ENCODE measurements around the gene E4F1. TPM values are rescaled to one million over a fixed set of nuclear protein-coding genes. Genes with fewer than 3 reads are reported as not detected.

Gene E4F1
- total RNA-seq, 3 donors from 2014 or later = 44.3 to 48.7 (median 45.3) TPM

- ATAC-seq (no peak), DNase-seq (no peak)
- Mint-ChIP-seq H3K9me3 (no peaks in the 10 kb centered on the region), H3K36me3 (ENCODE audit: insufficient read depth) (peaks cover 13% of the 10 kb centered on the region), H3K4me1 (ENCODE audit: low read depth) (peaks cover 17% of the 10 kb centered on the region), H3K4me3 (no peak overlapping the region), H3K27me3 (ENCODE audit: low read depth) (no peaks in the 10 kb centered on the region)
These were observed 2.9 kb downstream of the E4F1 start for GRCh38 chr16:2226245-2226793.

GRCh38 chr16:2226918-2227317 lies 3.5 kb downstream of the E4F1 start:
- ATAC-seq (no peak), DNase-seq (no peak)
- peaks cover 17% of the 10 kb centered on the region for H3K4me1 Mint-ChIP-seq (ENCODE audit: low read depth)
- H3K36me3 Mint-ChIP-seq (ENCODE audit: insufficient read depth) = peaks cover 15% of the 10 kb centered on the region
- H3K27me3 Mint-ChIP-seq (ENCODE audit: low read depth) = no peaks in the 10 kb centered on the region
- H3K4me3 Mint-ChIP-seq = no peak overlapping the region
- H3K9me3 Mint-ChIP-seq = no peaks in the 10 kb centered on the region

GRCh38 chr16:2228161-2228824 lies 4.9 kb downstream of the E4F1 start:
- no peak for ATAC-seq
- H3K27me3 Mint-ChIP-seq (ENCODE audit: low read depth) = no peaks in the 10 kb centered on the region
- H3K4me1 Mint-ChIP-seq (ENCODE audit: low read depth) = peaks cover 15% of the 10 kb centered on the region

GRCh38 chr16:2229091-2229490 lies 5.7 kb downstream of the E4F1 start:
- Mint-ChIP-seq H3K4me1 (ENCODE audit: low read depth) (peaks cover 15% of the 10 kb centered on the region), H3K36me3 (ENCODE audit: insufficient read depth) (peaks cover 20% of the 10 kb centered on the region), H3K27me3 (ENCODE audit: low read depth) (no peaks in the 10 kb centered on the region), H3K4me3 (no peak overlapping the region), H3K9me3 (no peaks in the 10 kb centered on the region)
- ATAC-seq (no peak), DNase-seq (no peak)

More at GRCh38 chr16:2228161-2228824, 4.9 kb downstream of the E4F1 start:
- Mint-ChIP-seq H3K9me3 (no peaks in the 10 kb centered on the region), H3K36me3 (ENCODE audit: insufficient read depth) (peaks cover 16% of the 10 kb centered on the region), H3K4me3 (no peak overlapping the region)
- DNase-seq = no peak

- ATAC-seq (no peak), DNase-seq (no peak)
- Mint-ChIP-seq H3K9me3 (no peaks in the 10 kb centered on the region), H3K27me3 (ENCODE audit: low read depth) (no peaks in the 10 kb centered on the region), H3K4me3 (no peak overlapping the region), H3K36me3 (ENCODE audit: insufficient read depth) (peaks cover 20% of the 10 kb centered on the region), H3K4me1 (ENCODE audit: low read depth) (peaks cover 9% of the 10 kb centered on the region)
These were observed 6.3 kb downstream of the E4F1 start for GRCh38 chr16:2229632-2230250.

GRCh38 chr16:2230376-2230775 lies 7.0 kb downstream of the E4F1 start:
- ATAC-seq (no peak), DNase-seq (no peak)
- H3K9me3 Mint-ChIP-seq = no peaks in the 10 kb centered on the region
- peaks cover 26% of the 10 kb centered on the region for H3K36me3 Mint-ChIP-seq (ENCODE audit: insufficient read depth)
- no peak overlapping the region for H3K4me3 Mint-ChIP-seq
- no peaks in the 10 kb centered on the region for H3K27me3 Mint-ChIP-seq (ENCODE audit: low read depth)
- H3K4me1 Mint-ChIP-seq (ENCODE audit: low read depth) = peaks cover 7% of the 10 kb centered on the region

GRCh38 chr16:2231016-2231931 lies 7.9 kb downstream of the E4F1 start:
- Mint-ChIP-seq H3K4me1 (ENCODE audit: low read depth) (peaks cover 2% of the 10 kb centered on the region), H3K27me3 (ENCODE audit: low read depth) (no peaks in the 10 kb centered on the region), H3K36me3 (ENCODE audit: insufficient read depth) (peaks cover 27% of the 10 kb centered on the region), H3K4me3 (no peak overlapping the region), H3K9me3 (no peaks in the 10 kb centered on the region)
- no peak for DNase-seq
- ATAC-seq = no peak

- ATAC-seq = no peak
- peaks cover 25% of the 10 kb centered on the region for H3K36me3 Mint-ChIP-seq (ENCODE audit: insufficient read depth)
- no peak overlapping the region for H3K4me3 Mint-ChIP-seq
- no peaks in the 10 kb centered on the region for H3K4me1 Mint-ChIP-seq (ENCODE audit: low read depth)
- H3K27me3 Mint-ChIP-seq (ENCODE audit: low read depth) = no peaks in the 10 kb centered on the region
- DNase-seq = no peak
- no peaks in the 10 kb centered on the region for H3K9me3 Mint-ChIP-seq
These were observed 9.0 kb downstream of the E4F1 start for GRCh38 chr16:2232094-2232990.

GRCh38 chr16:2233046-2233775 lies 9.8 kb downstream of the E4F1 start:
- DNase-seq = no peak
- ATAC-seq = no peak
- Mint-ChIP-seq H3K27me3 (ENCODE audit: low read depth) (no peaks in the 10 kb centered on the region), H3K9me3 (no peaks in the 10 kb centered on the region), H3K4me3 (no peak overlapping the region), H3K4me1 (ENCODE audit: low read depth) (no peaks in the 10 kb centered on the region), H3K36me3 (ENCODE audit: insufficient read depth) (peaks cover 23% of the 10 kb centered on the region)

- H3K4me1 Mint-ChIP-seq (ENCODE audit: low read depth) = no peaks in the 10 kb centered on the region
- H3K36me3 Mint-ChIP-seq (ENCODE audit: insufficient read depth) = peaks cover 23% of the 10 kb centered on the region
- DNase-seq (no peak), ATAC-seq (no peak)
- no peaks in the 10 kb centered on the region for H3K9me3 Mint-ChIP-seq
- no peaks in the 10 kb centered on the region for H3K27me3 Mint-ChIP-seq (ENCODE audit: low read depth)
- H3K4me3 Mint-ChIP-seq = no peak overlapping the region
These were observed 10.8 kb downstream of the E4F1 start for GRCh38 chr16:2233872-2234812.

- DNase-seq = no peak
- no peak overlapping the region for H3K4me3 Mint-ChIP-seq
- H3K4me1 Mint-ChIP-seq (ENCODE audit: low read depth) = no peaks in the 10 kb centered on the region
- H3K27me3 Mint-ChIP-seq (ENCODE audit: low read depth) = no peaks in the 10 kb centered on the region
- no peaks in the 10 kb centered on the region for H3K9me3 Mint-ChIP-seq
- no peak for ATAC-seq
- peaks cover 19% of the 10 kb centered on the region for H3K36me3 Mint-ChIP-seq (ENCODE audit: insufficient read depth)
These were observed 11.4 kb downstream of the E4F1 start for GRCh38 chr16:2234813-2235170.

- peaks cover 14% of the 10 kb centered on the region for H3K36me3 Mint-ChIP-seq (ENCODE audit: insufficient read depth)
- ATAC-seq = no peak
- no peaks in the 10 kb centered on the region for H3K4me1 Mint-ChIP-seq (ENCODE audit: low read depth)
- H3K9me3 Mint-ChIP-seq = no peaks in the 10 kb centered on the region
- DNase-seq = no peak
- no peaks in the 10 kb centered on the region for H3K27me3 Mint-ChIP-seq (ENCODE audit: low read depth)
- H3K4me3 Mint-ChIP-seq = no peak overlapping the region
These were observed 11.9 kb downstream of the E4F1 start for GRCh38 chr16:2235234-2235651.
